ENCODE results near the gene NCSTN.

GRCh38 chr1:160399544-160400222 lies 56.5 kb downstream of the NCSTN start:
- TF ChIP-seq GATA3 (IDR thresholded peaks at IDR 0.05; ENCODE audit: low read depth, low read length) (no peak), GATA2 (IDR thresholded peaks at IDR 0.05; ENCODE audit: low read depth, low read length) (no peak; the same call in 1 of the 2 replicates)

All from SH-SY5Y (cell line).